ENCODE results near the gene SPTBN5. TPM values are rescaled to one million over a fixed set of nuclear protein-coding genes. Genes with fewer than 3 reads are reported as not detected.

Gene SPTBN5
- total and polyA plus RNA-seq, 10 of the 15 experiments (the other 5 are each of a cell fraction or from before 2014, with no cell fraction given): under 0.01 to 0.18 (median 0.04) TPM; not detected in 4

GRCh38 chr15:41860049-41860828 lies 33.6 kb downstream of the SPTBN5 start (continued):
- no peak for TF ChIP-seq FOXK2 (IDR thresholded peaks at IDR 0.05)

- Histone ChIP-seq H3K4me3 (no peak overlapping the region), H3K9me3 (replicated peaks; ENCODE audit: control insufficient read depth, insufficient read depth, low read length) (no peaks in the 10 kb centered on the region), H3K4me1 (ENCODE audit: control insufficient read depth, insufficient read depth, low read length) (no peaks in the 10 kb centered on the region), H4K20me1 (ENCODE audit: control insufficient read depth, insufficient read depth) (no peaks in the 10 kb centered on the region), H3K27ac (ENCODE audit: control insufficient read depth, insufficient read depth) (no peak overlapping the region), H2AFZ (ENCODE audit: control insufficient read depth, low read depth, low read length) (no peak overlapping the region), H3K79me2 (ENCODE audit: control insufficient read depth, insufficient read depth, low read length) (no peaks in the 10 kb centered on the region), H3K36me3 (ENCODE audit: control insufficient read depth in 2 of 2, insufficient read depth in 2 of 2, low read length in 1 of 2) (no peaks in the 10 kb centered on the region), H3K27me3 (replicated peaks in 1 of 2; ENCODE audit: control insufficient read depth in 2 of 2, insufficient read depth in 2 of 2, low read length in 1 of 2) (no peaks in the 10 kb centered on the region; a peak in 1 of 4 replicates), H3K9ac (ENCODE audit: control insufficient read depth, insufficient read depth, low read length) (no peak overlapping the region), H3K4me2 (ENCODE audit: control insufficient read depth, insufficient read depth) (no peak overlapping the region)
- POLR2A ChIA-PET: no interaction called here
- DNase-seq (ENCODE audit: low read depth, low spot score) (no peak), ATAC-seq (no peak), FAIRE-seq (no peak)
- no TSS peak for BruUV-seq (replicated peaks)
- 32% methylated on average over 15 of the region's 15 CpGs for WGBS (ENCODE audit: insufficient coverage, insufficient replicate concordance, low lambda C conversion rate, missing lambda C conversion rate)
- SMC1A ChIA-PET (ENCODE audit: uncharacterized antibody, unreplicated experiment): no interaction called here
- in situ Hi-C loops (cut with MboI): no loop called here
- intact Hi-C loops (cut with micrococcal nuclease; ENCODE audit: unreplicated experiment): no loop called here
- TF ChIP-seq POLR2A (IDR thresholded peaks at IDR 0.05; ENCODE audit: low read depth, low read length): no peak
- no peak for TF ChIP-seq SRF (IDR thresholded peaks at IDR 0.05; ENCODE audit: low read depth in 2 of 2, low read length in 2 of 2)
- TF ChIP-seq, protein P1, sequence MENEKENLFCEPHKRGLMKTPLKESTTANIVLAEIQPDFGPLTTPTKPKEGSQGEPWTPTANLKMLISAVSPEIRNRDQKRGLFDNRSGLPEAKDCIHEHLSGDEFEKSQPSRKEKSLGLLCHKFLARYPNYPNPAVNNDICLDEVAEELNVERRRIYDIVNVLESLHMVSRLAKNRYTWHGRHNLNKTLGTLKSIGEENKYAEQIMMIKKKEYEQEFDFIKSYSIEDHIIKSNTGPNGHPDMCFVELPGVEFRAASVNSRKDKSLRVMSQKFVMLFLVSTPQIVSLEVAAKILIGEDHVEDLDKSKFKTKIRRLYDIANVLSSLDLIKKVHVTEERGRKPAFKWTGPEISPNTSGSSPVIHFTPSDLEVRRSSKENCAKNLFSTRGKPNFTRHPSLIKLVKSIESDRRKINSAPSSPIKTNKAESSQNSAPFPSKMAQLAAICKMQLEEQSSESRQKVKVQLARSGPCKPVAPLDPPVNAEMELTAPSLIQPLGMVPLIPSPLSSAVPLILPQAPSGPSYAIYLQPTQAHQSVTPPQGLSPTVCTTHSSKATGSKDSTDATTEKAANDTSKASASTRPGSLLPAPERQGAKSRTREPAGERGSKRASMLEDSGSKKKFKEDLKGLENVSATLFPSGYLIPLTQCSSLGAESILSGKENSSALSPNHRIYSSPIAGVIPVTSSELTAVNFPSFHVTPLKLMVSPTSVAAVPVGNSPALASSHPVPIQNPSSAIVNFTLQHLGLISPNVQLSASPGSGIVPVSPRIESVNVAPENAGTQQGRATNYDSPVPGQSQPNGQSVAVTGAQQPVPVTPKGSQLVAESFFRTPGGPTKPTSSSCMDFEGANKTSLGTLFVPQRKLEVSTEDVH (IDR thresholded peaks at IDR 0.05; ENCODE audit: low read depth, partially characterized antibody): no peak
- TF ChIP-seq LARP7 (IDR thresholded peaks at IDR 0.05): no peak
- TF ChIP-seq, protein P2, sequence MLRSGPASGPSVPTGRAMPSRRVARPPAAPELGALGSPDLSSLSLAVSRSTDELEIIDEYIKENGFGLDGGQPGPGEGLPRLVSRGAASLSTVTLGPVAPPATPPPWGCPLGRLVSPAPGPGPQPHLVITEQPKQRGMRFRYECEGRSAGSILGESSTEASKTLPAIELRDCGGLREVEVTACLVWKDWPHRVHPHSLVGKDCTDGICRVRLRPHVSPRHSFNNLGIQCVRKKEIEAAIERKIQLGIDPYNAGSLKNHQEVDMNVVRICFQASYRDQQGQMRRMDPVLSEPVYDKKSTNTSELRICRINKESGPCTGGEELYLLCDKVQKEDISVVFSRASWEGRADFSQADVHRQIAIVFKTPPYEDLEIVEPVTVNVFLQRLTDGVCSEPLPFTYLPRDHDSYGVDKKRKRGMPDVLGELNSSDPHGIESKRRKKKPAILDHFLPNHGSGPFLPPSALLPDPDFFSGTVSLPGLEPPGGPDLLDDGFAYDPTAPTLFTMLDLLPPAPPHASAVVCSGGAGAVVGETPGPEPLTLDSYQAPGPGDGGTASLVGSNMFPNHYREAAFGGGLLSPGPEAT (IDR thresholded peaks at IDR 0.05; ENCODE audit: low read depth): no peak
- no peak for TF ChIP-seq BMI1 (IDR thresholded peaks at IDR 0.05; ENCODE audit: borderline replicate concordance)
- TF ChIP-seq ASH2L (IDR thresholded peaks at IDR 0.05; ENCODE audit: borderline replicate concordance, low read depth): no peak
- no peak for TF ChIP-seq NFYA (IDR thresholded peaks at IDR 0.05; ENCODE audit: borderline replicate concordance, low read depth, low read length)
- no peak for TF ChIP-seq PKNOX1 (IDR thresholded peaks at IDR 0.05)
- TF ChIP-seq GATAD2B (conservative IDR thresholded peaks at IDR 0.05; ENCODE audit: low read depth): no peak
- TF ChIP-seq SIN3A (IDR thresholded peaks at IDR 0.05; ENCODE audit: low read depth, low read length): no peak
- no peak for TF ChIP-seq ZBED1 (IDR thresholded peaks at IDR 0.05; ENCODE audit: borderline replicate concordance)
- TF ChIP-seq ZNF622 (IDR thresholded peaks at IDR 0.05): no peak
- TF ChIP-seq E2F4 (IDR thresholded peaks at IDR 0.05; ENCODE audit: low read depth, low read length): no peak
- TF ChIP-seq CHD4 (IDR thresholded peaks at IDR 0.05): no peak
- CTCF ChIA-PET: interaction anchor here (0.9 to 1.0 kb wide), 2 partner anchors 27 to 86 kb away, joined by 3 to 6 read pairs; no protein-coding TSS in a partner anchor
- RAD21 ChIA-PET (ENCODE audit: unreplicated experiment): interaction anchor here (0.5 to 0.8 kb wide), 2 partner anchors 46 to 527 kb away, joined by 3 read pairs; no protein-coding TSS in a partner anchor
Observed at GRCh38 chr15:41858756-41859155, 35.1 kb downstream of the SPTBN5 start.

Data from GM12878 (cell line).